Hepatocyte (in vitro differentiated cells): ENCODE data around the gene ASXL3.

ENCODE experiments used
- EZH2 ChIP-seq: fragments of 200-600 bp; sonication (generic); IDR thresholded peaks from 2 replicates; pipeline ENCODE4 v1.6.1; 2016; ENCODE audit warnings: antibody characterized with exemption, mild to moderate bottlenecking, borderline replicate concordance
- TF ChIP-seq, protein P1 (sequence below): fragments of 200-600 bp; sonication (generic); IDR thresholded peaks from 2 replicates; pipeline ENCODE4 v1.5.1; 2016; ENCODE audit warnings: antibody characterized with exemption, mild to moderate bottlenecking; ENCODE audit not compliant: poor library complexity

DNA sequence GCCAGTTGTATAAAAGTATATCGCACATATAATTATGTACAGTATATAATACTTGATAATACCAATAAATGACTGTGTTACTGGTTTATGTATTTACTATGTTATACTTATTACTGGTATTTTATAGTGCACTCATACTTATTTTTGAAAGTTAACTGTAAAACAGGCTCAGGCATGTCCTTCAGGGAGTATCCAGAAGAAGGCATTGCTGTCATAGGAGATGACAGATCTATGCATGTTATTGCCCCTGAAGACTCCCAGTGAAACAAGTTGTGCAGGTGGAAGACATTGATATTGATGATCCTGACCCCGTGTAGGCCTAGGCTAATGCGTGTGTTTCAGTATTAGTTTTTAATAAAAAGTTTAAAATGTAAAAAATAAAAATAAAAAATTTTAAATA is 20.3 kb upstream of the ASXL3 start:
- TF ChIP-seq, protein P1, sequence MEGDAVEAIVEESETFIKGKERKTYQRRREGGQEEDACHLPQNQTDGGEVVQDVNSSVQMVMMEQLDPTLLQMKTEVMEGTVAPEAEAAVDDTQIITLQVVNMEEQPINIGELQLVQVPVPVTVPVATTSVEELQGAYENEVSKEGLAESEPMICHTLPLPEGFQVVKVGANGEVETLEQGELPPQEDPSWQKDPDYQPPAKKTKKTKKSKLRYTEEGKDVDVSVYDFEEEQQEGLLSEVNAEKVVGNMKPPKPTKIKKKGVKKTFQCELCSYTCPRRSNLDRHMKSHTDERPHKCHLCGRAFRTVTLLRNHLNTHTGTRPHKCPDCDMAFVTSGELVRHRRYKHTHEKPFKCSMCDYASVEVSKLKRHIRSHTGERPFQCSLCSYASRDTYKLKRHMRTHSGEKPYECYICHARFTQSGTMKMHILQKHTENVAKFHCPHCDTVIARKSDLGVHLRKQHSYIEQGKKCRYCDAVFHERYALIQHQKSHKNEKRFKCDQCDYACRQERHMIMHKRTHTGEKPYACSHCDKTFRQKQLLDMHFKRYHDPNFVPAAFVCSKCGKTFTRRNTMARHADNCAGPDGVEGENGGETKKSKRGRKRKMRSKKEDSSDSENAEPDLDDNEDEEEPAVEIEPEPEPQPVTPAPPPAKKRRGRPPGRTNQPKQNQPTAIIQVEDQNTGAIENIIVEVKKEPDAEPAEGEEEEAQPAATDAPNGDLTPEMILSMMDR, result no peak
- no peak for TF ChIP-seq EZH2
